Measurements from ENCODE around the gene NTN1.

DNA sequence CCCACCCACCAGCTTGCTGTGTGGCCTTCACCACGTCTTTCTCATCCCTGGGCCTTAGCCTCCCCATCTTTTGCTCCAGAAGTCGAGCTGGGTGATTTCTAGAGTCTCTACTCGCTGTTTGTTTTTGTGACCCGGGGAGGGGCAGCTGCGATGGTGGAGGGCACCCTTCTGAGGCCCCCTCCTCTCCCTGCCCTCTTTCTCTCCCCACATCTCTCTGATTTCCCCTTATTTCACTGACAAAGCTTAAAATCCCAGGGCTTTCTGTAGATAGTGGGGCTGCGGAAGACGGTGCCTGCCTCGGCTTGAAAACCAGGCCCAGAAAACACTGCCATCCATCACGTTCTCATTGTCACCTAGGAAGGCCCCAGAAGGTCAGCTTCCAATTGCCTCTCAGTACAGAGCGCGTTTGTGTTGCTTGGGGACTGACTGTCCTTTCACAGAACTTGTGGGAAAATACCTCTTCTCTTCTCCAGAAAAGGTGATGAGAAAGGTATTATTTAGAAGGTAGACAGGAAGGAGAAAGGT lies 95.1 kb downstream of the NTN1 start:
- TF ChIP-seq POLR2A (IDR thresholded peaks at IDR 0.05), result no peak
- TF ChIP-seq, protein P1, sequence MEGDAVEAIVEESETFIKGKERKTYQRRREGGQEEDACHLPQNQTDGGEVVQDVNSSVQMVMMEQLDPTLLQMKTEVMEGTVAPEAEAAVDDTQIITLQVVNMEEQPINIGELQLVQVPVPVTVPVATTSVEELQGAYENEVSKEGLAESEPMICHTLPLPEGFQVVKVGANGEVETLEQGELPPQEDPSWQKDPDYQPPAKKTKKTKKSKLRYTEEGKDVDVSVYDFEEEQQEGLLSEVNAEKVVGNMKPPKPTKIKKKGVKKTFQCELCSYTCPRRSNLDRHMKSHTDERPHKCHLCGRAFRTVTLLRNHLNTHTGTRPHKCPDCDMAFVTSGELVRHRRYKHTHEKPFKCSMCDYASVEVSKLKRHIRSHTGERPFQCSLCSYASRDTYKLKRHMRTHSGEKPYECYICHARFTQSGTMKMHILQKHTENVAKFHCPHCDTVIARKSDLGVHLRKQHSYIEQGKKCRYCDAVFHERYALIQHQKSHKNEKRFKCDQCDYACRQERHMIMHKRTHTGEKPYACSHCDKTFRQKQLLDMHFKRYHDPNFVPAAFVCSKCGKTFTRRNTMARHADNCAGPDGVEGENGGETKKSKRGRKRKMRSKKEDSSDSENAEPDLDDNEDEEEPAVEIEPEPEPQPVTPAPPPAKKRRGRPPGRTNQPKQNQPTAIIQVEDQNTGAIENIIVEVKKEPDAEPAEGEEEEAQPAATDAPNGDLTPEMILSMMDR (IDR thresholded peaks at IDR 0.05), result no peak
